Glomerular endothelial cell (primary cell): ENCODE results near the gene VPREB3. TPM values are rescaled to one million over a fixed set of nuclear protein-coding genes. Genes with fewer than 3 reads are reported as not detected.

Experiments
- DNase-seq: peaks from one replicate; pipeline ENCODE4 v3.0.0-alpha.2; 2011; ENCODE audit warnings: low read depth, low spot score; ENCODE audit errors: extremely low read depth
- total RNA-seq: library from RNA; depleted of rRNA; stranded (reverse); fragments of >200 nt; gene quantifications from 2 replicates; pipeline ENCODE4 v1.2.3, GENCODE V29; 2015

The VPREB3 gene
- total RNA-seq, 1 donor from 2014 or later, result not detected

DNA sequence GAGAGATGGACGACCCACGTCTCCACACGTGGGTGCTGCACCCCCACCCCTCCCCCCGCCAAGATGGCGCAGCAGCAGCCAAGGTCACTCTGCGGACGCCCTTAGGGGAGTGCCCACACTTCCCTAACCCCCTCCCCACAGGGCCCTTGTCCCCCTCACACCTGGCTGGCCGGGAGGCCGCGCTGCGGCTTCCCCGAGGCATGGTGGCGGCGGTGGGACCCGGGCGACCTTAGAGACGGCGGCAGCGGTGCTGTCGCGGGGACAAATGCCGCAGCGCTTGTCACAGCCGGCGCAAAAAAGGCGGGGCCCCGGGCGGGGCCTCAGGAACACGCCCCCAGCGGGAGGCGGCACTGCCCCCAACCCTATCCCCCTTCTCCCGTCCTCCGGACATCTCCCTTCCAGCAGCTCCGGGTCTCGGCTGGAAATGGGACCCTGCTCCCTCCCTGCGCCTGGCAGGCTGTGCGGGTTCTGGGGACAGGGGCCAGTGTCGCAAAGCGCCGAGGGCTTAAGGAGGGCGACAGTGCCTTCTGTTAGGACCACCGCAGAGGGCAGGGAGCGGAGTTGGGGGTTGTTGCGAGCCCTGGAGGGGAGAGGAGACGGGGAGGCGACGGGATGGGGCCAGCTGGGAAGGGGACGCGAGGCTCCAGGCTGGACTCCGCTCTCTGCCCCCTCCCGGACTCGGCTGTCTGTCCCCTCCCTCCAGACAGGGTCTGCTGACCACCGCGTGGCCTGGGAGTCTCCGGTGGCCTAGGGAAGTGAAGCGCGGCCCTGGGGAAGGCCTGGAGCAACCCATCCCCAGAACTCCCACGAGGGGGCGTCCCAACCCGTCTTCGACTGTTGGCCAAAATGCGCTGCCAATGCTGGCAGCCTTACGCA, 13.7 kb upstream of the VPREB3 start, which contains the start of gene CHCHD10:
CHCHD10 (minus strand) TSS at position 300 of the 876 bp plus-strand sequence; CDS start at position 202, 98 bp downstream.
- DNase-seq, result no peak

DNA sequence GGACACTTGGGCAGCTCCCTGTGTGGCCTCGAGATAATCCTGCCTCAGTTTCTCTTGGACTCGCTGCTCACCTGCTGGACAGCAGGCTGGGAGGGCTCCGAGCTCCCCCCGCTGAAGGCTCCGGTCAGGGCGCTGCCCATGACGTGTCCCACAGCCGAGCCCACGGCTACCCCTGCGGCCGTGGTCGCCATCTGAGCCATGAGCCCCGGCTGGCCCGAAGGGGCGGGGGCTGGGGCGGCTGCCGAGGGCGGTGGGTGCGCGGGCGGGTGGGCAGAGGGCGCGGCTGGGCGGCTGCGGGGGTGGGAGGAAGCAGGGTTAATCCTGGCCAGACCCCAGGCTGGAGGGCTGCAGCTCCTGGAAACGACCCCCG, 13.1 kb upstream of the VPREB3 start:
- no peak for DNase-seq

DNA sequence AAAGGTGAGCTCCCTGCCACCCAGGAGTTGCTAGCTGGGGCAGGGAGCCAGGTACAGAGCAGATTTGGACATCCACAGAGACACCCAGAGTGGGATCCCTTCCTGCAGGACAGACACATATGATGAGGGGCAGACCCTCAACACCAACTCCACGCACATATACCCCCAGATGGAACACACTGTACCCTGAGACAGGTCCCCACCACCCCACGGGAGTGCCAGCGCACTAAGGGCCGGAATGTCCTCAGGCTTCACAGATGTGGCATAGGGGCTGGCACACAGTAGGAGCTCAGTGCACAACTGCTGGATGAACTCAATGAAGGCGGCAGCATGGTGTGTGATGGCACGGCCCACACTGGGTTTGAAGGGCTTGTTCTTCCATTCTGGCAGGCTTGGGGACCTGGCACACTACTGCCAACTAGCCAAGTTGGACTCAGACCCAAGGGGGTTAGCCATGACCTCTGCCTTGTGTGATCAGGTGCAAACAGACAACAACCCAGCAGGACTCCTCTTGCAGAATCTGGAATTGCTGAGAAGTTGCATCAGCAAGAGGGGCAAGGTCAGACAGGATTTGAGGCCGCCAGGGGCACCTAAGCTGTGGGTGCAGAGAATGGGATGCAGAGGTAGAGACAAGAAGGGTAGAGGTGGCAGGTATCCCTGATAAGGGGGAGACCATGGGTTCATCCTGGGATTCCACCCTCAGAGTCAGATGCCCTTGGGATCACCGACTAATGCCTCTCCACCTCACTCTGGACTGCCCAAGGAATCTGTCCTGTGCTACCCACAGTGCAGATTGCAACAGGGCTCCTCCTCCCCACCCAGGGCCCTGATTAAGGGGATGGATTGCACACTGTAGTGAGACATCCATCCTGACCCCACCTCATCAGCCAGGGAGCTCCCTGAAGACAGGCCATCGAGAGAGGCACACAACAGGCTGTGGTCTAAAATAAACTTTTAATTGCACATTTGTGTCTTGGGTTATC, 11.0 kb upstream of the VPREB3 start:
- DNase-seq, result no peak

DNA sequence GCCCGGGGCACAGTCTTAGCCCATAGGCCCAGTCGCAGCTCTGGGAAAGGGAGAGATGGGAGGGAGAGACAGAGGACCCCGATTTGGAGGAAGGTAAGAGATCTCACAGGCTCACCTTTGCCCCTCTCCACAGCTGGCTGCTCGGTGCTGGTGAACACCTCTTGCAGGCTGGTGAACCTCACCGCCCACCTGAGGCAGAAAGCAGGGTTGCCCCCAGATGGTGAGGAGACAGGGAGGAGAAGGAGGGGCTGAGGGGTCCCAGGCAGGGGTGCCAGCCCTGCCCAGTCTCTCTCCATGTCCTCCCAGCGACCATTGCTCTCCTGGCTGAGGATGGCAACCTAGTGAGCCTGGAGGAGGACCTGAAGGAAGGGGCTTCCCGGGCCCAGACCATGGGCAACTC, 9.7 kb upstream of the VPREB3 start:
- DNase-seq, result no peak

DNA sequence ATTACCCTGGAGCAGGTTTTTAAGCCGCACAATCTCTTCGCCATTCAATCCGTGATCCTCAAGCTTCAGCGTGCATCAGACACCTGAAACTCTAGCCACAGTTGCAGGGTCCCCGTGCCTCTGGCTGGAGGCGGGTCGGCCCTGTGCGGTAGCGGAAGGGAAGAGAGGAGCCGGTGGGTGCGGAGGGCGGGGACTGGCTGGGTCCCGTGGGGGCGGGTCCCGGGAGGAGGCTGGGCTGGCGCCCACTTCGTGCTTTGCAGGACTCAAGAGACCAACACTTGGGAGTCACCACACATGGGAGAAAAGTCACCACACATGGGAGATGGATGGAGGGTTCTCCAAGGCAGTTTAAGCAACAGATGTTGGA, 9.3 kb upstream of the VPREB3 start:
- no peak for DNase-seq

DNA sequence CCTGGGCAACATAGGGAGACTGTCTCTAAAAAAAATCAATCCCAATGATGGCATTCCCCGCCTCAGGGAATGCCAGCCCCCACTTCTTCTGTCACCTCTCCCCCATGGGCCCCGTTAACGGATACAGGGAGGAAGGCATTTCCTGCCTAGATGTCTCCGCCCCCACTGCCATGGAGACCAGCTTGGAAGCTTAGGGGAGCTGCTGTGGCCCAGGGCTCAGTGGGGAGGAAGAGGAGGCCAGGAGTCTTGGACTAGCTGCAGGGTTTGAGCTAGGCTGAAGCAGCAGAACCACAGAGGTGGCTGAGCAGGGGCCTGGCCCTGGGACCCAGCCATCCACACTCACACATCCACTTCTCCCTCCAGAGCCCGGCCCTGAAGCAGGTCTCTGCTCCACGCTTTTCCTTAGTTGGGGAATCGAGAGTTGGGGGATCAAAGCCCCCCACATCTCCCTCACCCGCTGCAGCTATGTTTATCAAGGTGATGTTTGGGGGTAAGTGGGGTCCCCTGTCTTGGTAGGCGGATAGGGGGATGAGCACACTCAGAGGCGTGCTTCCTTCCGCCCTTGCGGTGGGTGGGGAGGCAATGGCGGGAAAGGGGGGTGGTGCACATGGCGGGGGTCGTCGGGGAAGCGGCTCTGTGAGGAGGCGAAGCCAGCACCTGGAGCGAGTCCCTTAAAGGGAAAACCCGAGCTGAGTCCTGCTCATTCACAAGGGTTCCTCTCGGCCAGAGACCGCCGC, 8.8 kb upstream of the VPREB3 start, which contains the start of gene C22orf15:
C22orf15 (plus strand) TSS at position 149 of the 737 bp plus-strand sequence; CDS start at position 466, 317 bp downstream.
- DNase-seq, result no peak

DNA sequence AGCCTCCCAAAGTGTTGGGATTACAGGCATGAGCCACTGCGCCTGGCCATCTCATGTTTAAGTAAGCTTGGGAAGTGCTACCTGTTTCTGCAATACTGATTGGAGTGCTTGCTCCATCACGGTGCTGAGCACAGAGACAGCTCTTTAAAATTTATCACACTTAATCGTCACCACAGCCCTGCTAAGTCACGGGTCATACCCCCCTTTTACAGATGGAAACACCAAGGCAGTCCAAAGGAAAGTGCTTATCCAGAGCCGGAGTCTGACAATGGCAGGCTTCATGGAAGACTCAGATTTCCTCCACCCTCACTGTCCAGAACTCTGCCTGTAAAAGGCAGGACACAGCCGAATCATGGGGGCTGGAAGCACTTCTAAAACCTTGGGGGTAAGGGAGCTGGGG, 5.8 kb upstream of the VPREB3 start:
- no peak for DNase-seq

DNA sequence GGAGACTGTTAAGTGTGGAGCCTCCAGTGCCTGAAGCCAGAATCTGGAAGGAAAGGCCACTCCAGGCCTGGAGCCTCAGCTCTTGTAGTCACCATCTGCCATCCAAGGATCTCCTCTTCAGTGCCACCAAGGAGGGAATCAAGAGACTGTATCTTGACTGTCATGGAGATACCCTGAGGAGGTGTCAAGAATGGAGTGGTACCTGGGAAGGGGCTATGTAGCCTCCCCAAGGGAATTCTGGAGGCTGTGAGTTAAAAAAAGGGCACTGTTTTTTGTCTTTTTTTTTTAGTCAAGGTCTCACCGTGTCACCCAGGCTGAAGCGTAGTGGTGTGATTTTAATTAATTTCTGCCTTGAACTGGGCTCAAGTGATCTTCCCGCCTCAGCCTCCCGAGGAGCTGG, 5.3 kb upstream of the VPREB3 start:
- no peak for DNase-seq

DNA sequence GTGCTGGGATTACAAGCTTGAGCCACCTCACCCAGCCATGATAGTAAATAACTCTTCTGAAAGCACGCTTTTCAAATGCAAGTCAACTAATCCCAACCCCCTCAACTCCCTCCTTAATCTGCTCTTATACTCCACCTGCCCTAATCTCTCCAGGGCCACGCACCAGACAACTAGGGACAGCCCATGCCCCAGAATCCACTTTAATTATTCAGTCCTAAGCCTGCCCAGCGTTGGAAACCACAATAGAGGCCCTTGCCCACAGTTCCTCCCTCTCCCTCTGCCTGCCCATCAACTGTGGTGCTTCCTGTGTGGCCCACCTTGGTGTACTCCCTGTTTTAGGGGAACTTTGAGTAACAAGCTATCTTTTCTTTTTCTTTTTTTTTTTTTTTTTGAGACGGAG, 2.7 kb upstream of the VPREB3 start:
- DNase-seq, result no peak

DNA sequence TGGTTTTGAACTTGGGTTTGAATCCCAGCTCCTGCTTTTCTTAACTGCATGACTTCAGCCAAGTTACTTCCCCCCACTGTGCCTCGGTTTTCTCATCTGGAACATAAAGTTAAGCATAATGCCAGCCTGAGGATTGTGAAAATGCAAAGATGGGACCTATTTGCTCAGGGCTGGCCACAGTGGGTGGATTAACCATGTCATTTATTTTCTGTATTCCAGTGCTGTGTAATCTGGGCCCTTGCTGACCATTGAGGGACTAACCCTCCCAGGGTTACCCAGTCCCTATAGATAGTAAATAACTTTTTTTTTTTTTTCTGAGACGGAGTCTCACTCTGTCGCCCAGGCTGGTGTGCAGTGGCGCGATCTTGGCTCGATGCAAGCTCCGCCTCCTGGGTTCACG, 1.5 kb upstream of the VPREB3 start:
- DNase-seq, result no peak

DNA sequence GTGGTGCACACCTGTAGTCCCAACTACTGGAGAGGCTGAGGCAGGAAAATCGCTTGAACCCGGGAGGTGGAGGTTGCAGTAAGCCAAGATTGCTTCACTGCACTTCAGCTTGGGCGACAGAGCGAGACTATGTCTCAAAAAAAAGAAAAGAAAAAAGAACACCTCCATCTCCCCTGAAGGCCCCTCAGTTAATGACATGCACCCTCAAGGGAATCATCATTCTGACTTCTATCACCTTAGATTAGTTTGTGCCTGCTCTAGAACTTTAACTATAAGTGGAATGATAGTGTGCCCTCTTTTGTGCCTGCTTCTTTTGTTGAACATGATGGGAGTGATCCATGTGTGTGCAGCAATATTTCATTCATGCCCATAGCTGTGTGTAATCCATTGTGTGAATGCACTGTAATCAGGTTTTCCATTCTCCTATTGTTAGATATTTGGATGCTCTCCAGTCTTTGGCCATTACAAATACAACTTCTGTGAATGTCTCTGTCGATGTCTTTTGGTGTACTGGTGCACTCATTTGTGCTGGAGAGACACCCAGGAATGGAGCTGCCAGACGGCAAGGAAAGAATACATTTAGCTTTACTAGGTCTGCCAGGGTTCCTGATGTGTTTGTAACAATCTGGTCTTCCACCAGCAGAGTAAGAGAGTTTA, 883 bp upstream of the VPREB3 start:
- no peak for DNase-seq

DNA sequence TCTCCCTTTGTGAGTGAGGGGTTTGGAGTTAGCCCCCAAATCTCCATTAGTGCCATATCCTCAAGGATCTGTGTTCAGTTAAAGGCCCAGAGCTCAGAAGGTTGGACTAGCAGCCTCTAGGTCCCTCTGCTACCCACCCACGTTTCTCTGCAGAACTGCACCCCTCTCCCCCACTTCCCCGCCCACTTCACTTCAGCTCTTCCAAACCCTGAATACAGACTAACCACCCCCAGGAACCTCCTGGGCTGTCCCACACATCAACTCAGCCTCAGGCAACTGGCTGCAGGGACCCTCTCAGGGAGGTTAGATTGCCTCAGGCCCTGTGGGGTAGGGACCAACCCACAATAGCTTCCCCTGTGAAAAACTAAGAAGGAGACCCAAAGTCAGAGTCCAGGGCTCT, 840 bp downstream of the VPREB3 start:
- no peak for DNase-seq

DNA sequence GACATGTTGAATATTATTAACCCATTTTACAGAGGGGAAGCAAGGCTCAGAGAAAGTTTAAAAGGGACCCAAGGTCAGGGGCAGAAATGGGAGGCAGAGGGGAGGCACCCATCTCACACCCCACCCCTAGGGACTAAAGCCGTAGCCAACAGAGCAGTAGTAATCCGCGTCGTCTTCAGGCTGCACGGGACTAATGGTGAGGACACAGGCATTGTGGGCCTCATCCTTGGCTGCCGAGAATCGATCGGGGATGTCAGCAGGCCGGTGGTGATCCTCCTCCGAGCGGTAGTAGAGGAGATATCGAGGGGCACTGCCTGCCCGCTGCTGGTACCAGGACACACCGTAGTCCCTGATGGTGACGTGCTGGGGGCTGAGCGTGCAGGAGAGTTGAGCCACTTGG, 1.5 kb downstream of the VPREB3 start:
- DNase-seq, result no peak

DNA sequence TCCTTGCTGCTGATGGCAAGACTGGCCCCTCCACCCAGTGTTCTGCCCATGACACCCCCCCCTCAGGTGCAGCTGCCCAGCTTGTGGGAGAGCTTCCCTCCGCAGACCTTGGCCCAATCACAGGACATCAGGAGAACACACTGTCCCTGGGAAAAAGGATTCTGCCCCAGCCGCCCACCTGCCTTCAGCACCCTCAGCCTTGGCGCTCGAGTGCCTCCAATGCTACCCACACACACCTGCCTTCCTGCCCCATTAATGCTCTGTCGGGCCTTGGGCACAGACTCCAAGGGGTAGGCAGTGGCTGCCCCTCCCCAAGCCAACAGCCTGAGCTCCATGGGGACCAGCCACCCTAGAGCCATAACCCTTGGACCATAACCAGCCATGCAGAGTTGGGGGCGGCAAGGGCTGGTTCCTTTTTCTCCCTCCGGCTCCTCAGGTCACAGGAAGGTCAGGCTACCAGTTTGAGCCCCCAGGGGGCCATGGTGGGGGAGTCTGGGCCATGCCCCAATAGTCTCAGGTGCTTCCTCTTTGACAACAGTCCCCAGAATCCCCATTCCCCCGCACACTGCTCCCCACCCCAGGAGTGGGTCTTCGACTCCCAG, 2.0 kb downstream of the VPREB3 start:
- DNase-seq, result no peak

DNA sequence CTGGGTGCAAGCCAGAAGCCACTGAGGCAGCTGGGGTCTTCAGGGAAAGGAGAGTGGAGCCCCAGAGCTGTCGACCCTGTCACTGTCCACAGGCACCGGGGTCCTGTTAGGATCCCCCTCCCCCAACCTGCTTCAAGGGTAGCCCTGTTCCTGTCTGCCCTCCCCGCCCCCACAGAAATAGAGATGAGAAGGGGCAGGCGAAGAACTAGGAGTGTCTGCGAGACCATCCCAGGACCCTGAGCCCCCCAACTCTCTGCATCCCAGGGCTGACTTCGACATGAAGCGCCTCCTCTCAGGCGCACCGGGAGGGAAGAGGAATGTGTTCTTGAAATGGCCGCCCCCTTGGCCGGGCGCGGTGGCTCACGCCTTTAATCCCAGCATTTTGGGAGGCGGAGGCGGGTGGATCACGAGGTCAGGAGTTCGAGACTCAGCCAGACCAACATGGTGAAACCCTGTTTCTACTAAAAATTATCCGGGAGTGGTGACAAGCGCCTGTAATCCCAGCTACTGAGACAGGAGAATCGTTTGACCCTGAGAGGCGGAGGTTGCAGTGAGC, 2.7 kb downstream of the VPREB3 start:
- DNase-seq, result no peak

DNA sequence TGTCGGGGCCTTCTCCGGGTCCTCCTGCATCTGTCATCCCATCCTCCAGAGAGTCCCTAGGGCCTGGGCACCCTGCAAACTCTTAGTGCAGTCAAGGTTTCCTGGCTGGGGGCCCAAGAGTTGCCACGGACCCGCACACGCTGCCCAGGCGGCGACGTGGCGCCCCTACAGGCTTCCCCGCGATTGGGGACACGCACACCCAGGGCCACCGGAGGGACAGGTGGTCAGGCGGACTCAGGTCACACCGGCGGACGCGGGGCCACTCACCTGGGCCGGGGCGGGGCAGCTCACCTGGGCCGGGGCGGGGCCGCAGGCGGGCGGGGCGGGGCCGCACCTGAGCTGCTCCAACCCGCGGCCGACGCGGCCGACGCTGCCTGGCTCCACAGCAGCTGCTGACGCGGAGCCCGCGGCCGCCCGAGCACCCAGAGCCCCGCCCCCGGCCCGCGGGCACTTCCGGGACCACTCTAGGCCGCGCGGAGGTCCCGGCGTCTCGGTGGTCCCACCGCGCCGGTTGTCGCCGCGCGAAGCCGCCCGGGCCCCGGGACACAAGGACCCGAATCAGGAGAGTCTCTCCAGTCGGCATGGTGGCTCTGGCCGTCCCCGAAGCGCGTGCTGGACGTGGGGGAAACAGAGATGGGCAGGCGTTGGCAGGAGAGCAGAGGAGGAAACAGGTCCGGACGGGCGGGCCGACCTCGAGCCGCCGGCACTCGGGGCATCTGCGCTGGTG, 3.3 kb downstream of the VPREB3 start, which contains the start of gene ZNF70:
ZNF70 (minus strand) TSS at position 399 of the 727 bp plus-strand sequence. CDS start 5,972 bp downstream, outside the sequence.
- no peak for DNase-seq

DNA sequence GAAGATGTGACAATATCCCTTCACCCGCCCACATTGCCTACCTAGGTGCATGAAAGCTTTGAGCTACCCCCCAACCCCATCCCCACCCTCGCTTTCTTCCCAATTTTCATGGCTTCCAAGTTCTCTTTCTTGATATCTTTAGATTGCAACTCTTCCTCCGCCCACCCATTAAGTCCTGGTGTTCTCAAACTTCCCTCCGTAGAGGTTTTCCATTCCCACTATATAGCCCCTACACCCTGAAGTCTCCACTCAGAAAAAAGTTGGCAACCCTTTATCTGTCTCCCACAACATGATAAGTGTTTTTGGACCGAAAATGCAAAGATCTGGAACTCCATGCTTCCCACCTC, 3.9 kb downstream of the VPREB3 start:
- DNase-seq, result no peak

DNA sequence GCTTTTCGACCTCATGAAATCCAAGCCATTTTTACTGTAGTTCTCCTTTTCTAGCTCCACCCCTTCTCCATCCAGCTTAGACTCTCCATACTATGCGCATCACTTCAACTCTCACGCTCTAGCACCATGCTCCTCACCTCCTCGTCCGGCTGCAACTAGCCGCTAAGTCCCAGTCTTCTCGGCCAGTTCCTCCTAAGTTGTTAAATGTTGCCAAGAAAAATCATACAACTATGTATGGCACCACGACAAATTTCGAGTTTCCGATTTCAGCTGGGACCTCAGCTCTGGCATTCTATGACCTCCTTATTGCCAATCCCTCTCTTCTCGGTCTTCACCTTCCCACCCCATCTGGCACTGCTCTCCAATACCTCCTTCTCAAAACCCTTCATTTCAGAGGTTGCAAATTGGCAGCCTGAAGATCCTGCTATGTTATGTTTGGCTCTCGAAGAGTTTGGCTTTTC, 4.4 kb downstream of the VPREB3 start:
- no peak for DNase-seq

DNA sequence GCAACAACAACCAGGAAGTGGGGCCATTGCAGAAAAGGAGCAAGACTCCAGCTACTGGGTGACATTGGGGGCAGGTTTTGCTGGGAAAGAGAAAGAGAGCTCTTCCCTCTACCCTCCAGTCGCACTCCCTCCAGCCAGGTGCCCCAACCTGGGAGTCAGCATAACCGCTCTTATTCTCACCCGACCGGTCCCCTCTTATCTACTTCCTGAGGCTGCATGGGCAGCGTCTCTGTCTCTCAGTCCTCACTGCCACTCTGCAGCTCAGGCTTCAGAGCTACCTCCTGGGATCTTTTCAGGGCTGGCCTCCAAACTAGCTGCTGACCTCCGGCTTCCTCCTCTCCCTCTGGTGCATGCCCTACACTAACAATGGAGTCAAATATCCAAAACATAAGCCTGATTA, 8.4 kb downstream of the VPREB3 start:
- DNase-seq, result no peak
